DND-41 (cell line): Measurements from ENCODE around the gene SLC5A6.

Experiments used
- ATAC-seq: fragments of 200-7000 bp; cut with Tn5 transposase; 3 replicates; pipeline ENCODE4 v1.9.1; 2021; ENCODE audit warnings: low read depth; ENCODE audit not compliant: insufficient read depth
- DNase-seq: peaks from one replicate; pipeline ENCODE4 v3.0.0-alpha.2; 2020
- H2AFZ ChIP-seq: 2 replicates; pipeline ENCODE4 v1.6.0; 2012; ENCODE audit warnings: low read depth, low read length
- H3K27ac ChIP-seq: 2 replicates; pipeline ENCODE4 v1.5.1; 2012; ENCODE audit warnings: low read length, inconsistent platforms
- H3K27me3 ChIP-seq: fragments of 200-600 bp; sonication (generic); 2 replicates; pipeline ENCODE4 v1.6.0; 2012; ENCODE audit warnings: low read length, mild to moderate bottlenecking, inconsistent platforms; ENCODE audit not compliant: insufficient read depth, poor library complexity
- H3K36me3 ChIP-seq: 2 replicates; pipeline ENCODE4 v1.5.1; 2012; ENCODE audit warnings: low read length, inconsistent platforms; ENCODE audit not compliant: insufficient read depth
- H3K4me1 ChIP-seq: 2 replicates; pipeline ENCODE4 v1.5.1; 2012; ENCODE audit warnings: mild to moderate bottlenecking, low read length; ENCODE audit not compliant: insufficient read depth
- H3K4me2 ChIP-seq: 2 replicates; pipeline ENCODE4 v1.6.0; 2012; ENCODE audit warnings: mild to moderate bottlenecking, moderate library complexity, low read length, inconsistent platforms; ENCODE audit not compliant: insufficient read depth
- H3K4me3 ChIP-seq, 2 experiments: fragments of 200-600 bp in 1 of 2; shearing (Covaris generic) in 1 of 2; 2 replicates each; pipeline ENCODE4 v1.5.1; 2012 to 2016; ENCODE audit warnings: inconsistent platforms in 2 of 2, low read length in 2 of 2, mild to moderate bottlenecking in 2 of 2, low read depth in 1 of 2, moderate library complexity in 1 of 2
- H3K79me2 ChIP-seq: 2 replicates; pipeline ENCODE4 v1.6.0; 2012; ENCODE audit warnings: low read length, inconsistent platforms; ENCODE audit not compliant: insufficient read depth
- H3K9ac ChIP-seq: 2 replicates; pipeline ENCODE4 v1.6.0; 2012; ENCODE audit warnings: low read depth, mild to moderate bottlenecking, inconsistent platforms, low read length, moderate library complexity
- H3K9me3 ChIP-seq: 2 replicates; pipeline ENCODE4 v1.5.1; 2012; ENCODE audit warnings: low read length, moderate library complexity, mild to moderate bottlenecking, inconsistent platforms; ENCODE audit not compliant: insufficient read depth, severe bottlenecking
- H4K20me1 ChIP-seq: 2 replicates; pipeline ENCODE4 v1.6.0; 2012; ENCODE audit warnings: low read length; ENCODE audit not compliant: insufficient read depth
- EZH2 ChIP-seq: IDR thresholded peaks from 3 replicates; pipeline ENCODE4 v1.6.1; 2012; ENCODE audit warnings: borderline replicate concordance, low read depth, mild to moderate bottlenecking, moderate library complexity, low read length, inconsistent platforms; ENCODE audit not compliant: severe bottlenecking
- TF ChIP-seq, protein P1 (sequence below): IDR thresholded peaks from 2 replicates; pipeline ENCODE4 v1.5.1; 2012; ENCODE audit warnings: borderline replicate concordance, low read length, moderate library complexity, mild to moderate bottlenecking; ENCODE audit not compliant: poor library complexity, severe bottlenecking; ENCODE audit errors: extremely low read depth

The SLC5A6 gene

DNA sequence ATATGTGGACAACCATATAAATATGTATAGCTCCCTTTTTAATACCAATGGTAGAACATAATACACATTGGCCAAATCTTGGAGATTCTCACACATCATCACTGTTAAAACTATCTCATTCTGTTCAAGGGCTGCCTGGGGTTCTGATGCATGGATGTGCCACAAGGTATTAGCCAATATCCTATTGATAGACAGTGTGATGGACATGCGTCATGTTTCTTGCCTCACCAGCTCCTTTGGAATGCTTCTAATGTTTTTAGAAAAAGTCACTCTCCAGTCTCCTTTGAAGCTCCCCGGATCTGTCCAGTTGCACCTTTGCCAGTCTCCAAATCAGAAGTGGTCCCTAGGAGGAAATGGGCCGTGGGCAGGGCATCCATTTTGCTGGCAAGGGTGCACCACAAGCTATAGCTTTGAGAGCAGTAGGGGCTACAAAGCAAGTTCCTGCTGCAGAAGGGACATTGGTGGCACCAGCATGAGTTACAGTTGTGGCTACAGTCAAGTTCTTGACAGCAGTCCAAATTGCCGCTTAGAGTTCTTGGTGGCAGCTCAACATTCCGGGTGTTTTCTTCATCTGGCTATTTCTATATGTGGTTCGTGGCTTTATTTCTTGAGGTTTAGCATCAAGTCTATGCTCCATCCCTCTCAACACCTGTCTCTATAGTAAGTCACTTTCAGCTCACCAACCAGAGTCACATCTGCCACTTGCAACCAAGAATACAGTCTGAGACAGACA lies 25.3 kb downstream of the SLC5A6 start:
- Histone ChIP-seq H3K9me3 (no peaks in the 10 kb centered on the region), H4K20me1 (no peaks in the 10 kb centered on the region), H3K4me3 (no peak overlapping the region), H3K9ac (no peak overlapping the region), H3K36me3 (no peaks in the 10 kb centered on the region), H3K4me1 (no peaks in the 10 kb centered on the region), H3K79me2 (no peaks in the 10 kb centered on the region), H3K27ac (no peak overlapping the region), H2AFZ (no peak overlapping the region), H3K27me3 (peaks cover 8% of the 10 kb centered on the region), H3K4me2 (no peak overlapping the region)
- DNase-seq: no peak
- TF ChIP-seq EZH2: no peak
- TF ChIP-seq, protein P1, sequence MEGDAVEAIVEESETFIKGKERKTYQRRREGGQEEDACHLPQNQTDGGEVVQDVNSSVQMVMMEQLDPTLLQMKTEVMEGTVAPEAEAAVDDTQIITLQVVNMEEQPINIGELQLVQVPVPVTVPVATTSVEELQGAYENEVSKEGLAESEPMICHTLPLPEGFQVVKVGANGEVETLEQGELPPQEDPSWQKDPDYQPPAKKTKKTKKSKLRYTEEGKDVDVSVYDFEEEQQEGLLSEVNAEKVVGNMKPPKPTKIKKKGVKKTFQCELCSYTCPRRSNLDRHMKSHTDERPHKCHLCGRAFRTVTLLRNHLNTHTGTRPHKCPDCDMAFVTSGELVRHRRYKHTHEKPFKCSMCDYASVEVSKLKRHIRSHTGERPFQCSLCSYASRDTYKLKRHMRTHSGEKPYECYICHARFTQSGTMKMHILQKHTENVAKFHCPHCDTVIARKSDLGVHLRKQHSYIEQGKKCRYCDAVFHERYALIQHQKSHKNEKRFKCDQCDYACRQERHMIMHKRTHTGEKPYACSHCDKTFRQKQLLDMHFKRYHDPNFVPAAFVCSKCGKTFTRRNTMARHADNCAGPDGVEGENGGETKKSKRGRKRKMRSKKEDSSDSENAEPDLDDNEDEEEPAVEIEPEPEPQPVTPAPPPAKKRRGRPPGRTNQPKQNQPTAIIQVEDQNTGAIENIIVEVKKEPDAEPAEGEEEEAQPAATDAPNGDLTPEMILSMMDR: no peak
- ATAC-seq: peak; percentile 21; the same call in 1 of the 3 replicates

DNA sequence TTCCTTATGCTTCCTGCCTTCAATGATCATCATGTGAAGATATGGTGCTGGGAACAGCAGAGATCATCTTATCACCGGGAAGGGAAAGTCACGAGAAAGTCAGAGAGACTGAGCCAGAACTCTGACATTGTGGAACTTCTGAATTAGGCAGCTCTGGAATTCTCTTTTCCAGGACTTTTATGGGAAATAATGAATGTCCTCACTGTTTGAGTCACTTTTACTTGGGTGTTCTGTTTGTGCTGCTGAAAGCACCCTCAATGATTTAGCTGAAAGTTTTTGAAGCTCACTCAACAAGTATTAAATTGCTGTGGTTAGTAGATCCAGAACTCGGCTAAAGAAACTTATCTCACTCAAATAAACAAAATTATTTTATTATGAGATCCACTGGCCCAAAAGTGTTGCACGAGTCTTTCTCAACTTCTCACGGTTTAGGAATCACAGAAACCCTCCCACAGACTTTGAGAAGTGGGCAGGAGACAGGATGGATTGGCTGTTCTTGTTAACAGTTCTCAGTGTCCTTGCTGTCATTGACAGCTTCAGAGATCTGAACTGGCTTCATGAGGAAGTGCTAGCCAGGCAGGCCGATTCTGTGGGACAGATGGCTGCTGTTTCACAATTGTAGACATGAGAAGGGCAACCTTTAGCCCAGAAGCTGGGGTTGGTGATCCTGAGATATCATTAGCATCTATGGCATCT lies 26.6 kb downstream of the SLC5A6 start:
- no peaks in the 10 kb centered on the region for H3K4me1 ChIP-seq
- H3K4me2 ChIP-seq: no peak overlapping the region
- no peak overlapping the region for H2AFZ ChIP-seq
- no peaks in the 10 kb centered on the region for H4K20me1 ChIP-seq
- peaks cover 13% of the 10 kb centered on the region for H3K27me3 ChIP-seq
- no peaks in the 10 kb centered on the region for H3K36me3 ChIP-seq
- no peak overlapping the region for H3K4me3 ChIP-seq
- no peak for TF ChIP-seq EZH2
- TF ChIP-seq, protein P1: no peak
- no peaks in the 10 kb centered on the region for H3K79me2 ChIP-seq
- H3K27ac ChIP-seq: no peak overlapping the region
- ATAC-seq (no peak), DNase-seq (no peak)
- no peaks in the 10 kb centered on the region for H3K9me3 ChIP-seq
- no peak overlapping the region for H3K9ac ChIP-seq

DNA sequence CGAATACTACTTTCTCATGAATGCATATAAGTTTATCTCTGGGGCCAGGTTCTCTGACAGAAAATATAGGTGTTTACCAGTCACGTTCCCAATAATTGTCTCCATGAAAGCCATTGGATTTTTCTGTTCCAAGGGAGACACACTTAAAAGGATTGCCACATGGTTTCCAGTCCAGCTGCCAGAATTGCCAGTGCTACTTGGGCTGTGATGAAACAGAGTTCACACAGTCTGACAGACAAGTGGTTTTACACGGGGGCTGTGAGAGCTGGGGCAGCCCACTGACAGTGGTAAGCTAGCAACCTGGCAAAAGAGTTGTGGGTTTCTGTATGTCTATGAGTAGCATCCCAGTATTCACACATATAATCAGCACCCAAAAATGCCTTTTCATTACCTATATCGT lies 28.0 kb downstream of the SLC5A6 start:
- H3K4me3 ChIP-seq: no peak overlapping the region
- no peaks in the 10 kb centered on the region for H3K4me1 ChIP-seq
- no peaks in the 10 kb centered on the region for H3K36me3 ChIP-seq
- TF ChIP-seq, protein P1: no peak
- TF ChIP-seq EZH2: no peak
- H3K9me3 ChIP-seq: no peaks in the 10 kb centered on the region
- H4K20me1 ChIP-seq: no peaks in the 10 kb centered on the region
- H2AFZ ChIP-seq: no peak overlapping the region
- no peak overlapping the region for H3K4me2 ChIP-seq
- H3K9ac ChIP-seq: no peak overlapping the region
- peaks cover 16% of the 10 kb centered on the region for H3K27me3 ChIP-seq
- no peak for DNase-seq
- ATAC-seq: no peak
- H3K27ac ChIP-seq: no peak overlapping the region
- H3K79me2 ChIP-seq: no peaks in the 10 kb centered on the region
